A549 (cell line): ENCODE results near the gene TSEN34. TPM values are rescaled to one million over a fixed set of nuclear protein-coding genes. Genes with fewer than 3 reads are reported as not detected.
A peak's percentile ranks its signal among the peaks of the same experiment; 100 is the strongest.
"Not testable (repeated sequence)": the region's sequence is repeated elsewhere in the genome, so short reads cannot be mapped to it uniquely, and the experiment has no call there.

ENCODE experiments used
- ATAC-seq, 2 experiments: fragments of 200-7000 bp in 1 of 2; fragments of >200 bp in 1 of 2; cut with Nextera tagmentation in 1 of 2; cut with Tn5 transposase in 1 of 2; 3 replicates each; pipeline versions ENCODE4 v1.8.0 to v1.9.1; 2018 to 2020; ENCODE audit warnings: mild to moderate bottlenecking in 1 of 2, moderate library complexity in 1 of 2
- CTCF ChIA-PET: fragments of 300-600 bp; sonication (Branson Sonifier 250); formaldehyde crosslinking; extraction: SDS; loops from one replicate; lab custom pipeline; 2021; ENCODE audit warnings: antibody characterized with exemption, inconsistent platforms; lab: Yijun Ruan, JAX
- POLR2A ChIA-PET: fragments of 350-600 bp; formaldehyde crosslinking; extraction: SDS; loops from one replicate; lab custom pipeline; 2021; ENCODE audit warnings: antibody characterized with exemption, inconsistent platforms; lab: Yijun Ruan, JAX
- DNase-seq, 2 experiments: peaks; one replicate each; pipeline versions ENCODE4 v3.0.0 to v3.0.0-alpha.2; 2011 to 2016; ENCODE audit warnings: low read depth in 1 of 2, low spot score in 1 of 2
- FAIRE-seq: peaks from 2 replicates; lab custom pipeline; 2011; peaks lifted over from hg19 to GRCh38; lab: Jason Lieb, UNC
- H3K27ac ChIP-seq, 2 experiments: fragments of >200 bp; sonication (Bioruptor Twin); formaldehyde crosslinking; 3 replicates each; pipeline ENCODE4 v1.5.1; 2016 to 2017
- H3K4me1 ChIP-seq: fragments of >200 bp; sonication (Bioruptor Twin); formaldehyde crosslinking; 3 replicates; pipeline ENCODE4 v1.6.1; 2016
- H3K4me2 ChIP-seq: fragments of >200 bp; sonication (Bioruptor Twin); formaldehyde crosslinking; 3 replicates; pipeline ENCODE4 v1.6.1; 2016
- H3K4me3 ChIP-seq: fragments of >200 bp; sonication (Bioruptor Twin); formaldehyde crosslinking; 3 replicates; pipeline ENCODE4 v1.5.1; 2016
- H3K9me3 ChIP-seq: fragments of >200 bp; sonication (Bioruptor Twin); formaldehyde crosslinking; 3 replicates; pipeline ENCODE4 v1.6.1; 2016
- BCL3 ChIP-seq: fragments of >200 bp; sonication (Bioruptor Twin); formaldehyde crosslinking; IDR thresholded peaks from 3 replicates; pipeline ENCODE4 v1.6.1; 2016
- E2F6 ChIP-seq: IDR thresholded peaks from 2 replicates; pipeline ENCODE4 v1.6.1; 2012; ENCODE audit warnings: low read depth, borderline replicate concordance
- FOXS1 ChIP-seq: fragments of 250-450 bp; sonication (Bioruptor Pico); IDR thresholded peaks from 2 replicates; pipeline ENCODE4 v1.5.0; 2020; ENCODE audit warnings: mild to moderate bottlenecking, moderate library complexity
- HOXA7 ChIP-seq: fragments of 250-450 bp; sonication (Bioruptor Pico); IDR thresholded peaks from 2 replicates; pipeline ENCODE4 v1.5.0; 2020; ENCODE audit warnings: mild to moderate bottlenecking, moderate library complexity
- HOXB13 ChIP-seq: fragments of 250-450 bp; sonication (Bioruptor Pico); IDR thresholded peaks from 2 replicates; pipeline ENCODE4 v1.5.0; 2020; ENCODE audit warnings: low read depth, mild to moderate bottlenecking, moderate library complexity
- JUN ChIP-seq, 2 experiments: fragments of >200 bp; sonication (Bioruptor Twin); formaldehyde crosslinking; IDR thresholded peaks; 2 replicates in 1 of 2; 3 replicates in 1 of 2; pipeline ENCODE4 v1.6.1; 2016 to 2017
- KDM1A ChIP-seq: fragments of 200-600 bp; sonication (generic); IDR thresholded peaks from 2 replicates; pipeline ENCODE4 v1.6.1; 2016; ENCODE audit warnings: low read depth, mild to moderate bottlenecking
- MAX ChIP-seq: IDR thresholded peaks from 2 replicates; pipeline ENCODE4 v1.6.1; 2012
- POLR2AphosphoS2 ChIP-seq: conservative IDR thresholded peaks from 2 replicates; pipeline ENCODE4 v1.6.1; 2012; ENCODE audit warnings: low read length, improper control_type of control experiment, inconsistent platforms
- TFCP2L1 ChIP-seq: fragments of 250-450 bp; sonication (Bioruptor Pico); IDR thresholded peaks from 2 replicates; pipeline ENCODE4 v1.5.0; 2021; ENCODE audit warnings: mild to moderate bottlenecking
- WGBS: methylation state at CpG from one replicate; pipeline ENCODE4 v1.1.6; 2017; ENCODE audit errors: missing lambda C conversion rate; 5-methylcytosine and 5-hydroxymethylcytosine counted together
- polyA plus RNA-seq, 4 experiments: library from polyadenylated mRNA; depleted of rRNA in 3 of 4; stranded (reverse); fragments of >200 nt; fragmentation: RNase III in 1 of 4; extraction: RNeasy Plus Mini Kit Qiagen cat#74134 plus additional on column Dnase treatment in 1 of 4; gene quantifications; 2 replicates in 3 of 4; 3 replicates in 1 of 4; pipeline ENCODE4 v1.2.3, GENCODE V29; 2011 to 2017

The TSEN34 gene
- polyA plus RNA-seq, 2 of the 4 experiments (the other 2 are of a cell fraction): 53.4 to 90.9 TPM

GRCh38 chr19:54204767-54205468, 13.8 kb downstream of the TSEN34 start:
- FAIRE-seq (no peak), ATAC-seq (no peak), DNase-seq (no peak)
- TF ChIP-seq POLR2AphosphoS2: peak; percentile 66; the same call in 1 of the 2 replicates
- no peak for TF ChIP-seq BCL3
- 0 out of 2 replicates have a peak, but pooled peaks have one; percentile 31 for TF ChIP-seq TFCP2L1
- peak; percentile 45; the same call in 1 of the 2 replicates for TF ChIP-seq HOXA7 (CRISPR knock-in tag)
- peak in 1 of 2 experiments; percentile 21; a peak in 1 of 5 replicates for TF ChIP-seq JUN (IDR thresholded peaks at IDR 0.05)
- Histone ChIP-seq H3K4me2 (peak overlapping the region; percentile 93), H3K9me3 (no peaks in the 10 kb centered on the region), H3K27ac (no peak overlapping the region), H3K4me3 (no peak overlapping the region), H3K4me1 (peaks cover 81% of the 10 kb centered on the region)
- WGBS: 85% methylated on average over 4 of the region's 4 CpGs
- ChIA-PET CTCF (interaction anchor here (0.6 to 2.6 kb wide), 4 partner anchors 12 to 36 kb away, joined by 3 to 9 read pairs (median 3); partner anchors contain the start of gene MBOAT7), POLR2A (interaction anchor here (0.6 to 5.0 kb wide), 2 partner anchors 14 to 135 kb away, joined by 4 to 55 read pairs; partner anchors contain the start of genes MBOAT7 and TSEN34)

- FAIRE-seq (no peak), ATAC-seq (no peak), DNase-seq (no peak)
- H3K4me3 ChIP-seq: no peak overlapping the region
- H3K4me2 ChIP-seq: peak overlapping the region; percentile 93
- H3K4me1 ChIP-seq: peaks cover 93% of the 10 kb centered on the region
- no peak for TF ChIP-seq FOXS1 (CRISPR knock-in tag)
- TF ChIP-seq HOXB13 (CRISPR knock-in tag): no peak
- peak in 1 of 2 experiments; percentile 28; a peak in 2 of 5 replicates for TF ChIP-seq JUN (IDR thresholded peaks at IDR 0.05)
- 91% methylated on average over 27 of the region's 27 CpGs for WGBS
- no peaks in the 10 kb centered on the region for H3K9me3 ChIP-seq
- ChIA-PET POLR2A (interaction anchor here (5.0 kb wide), 1 partner anchor 16 kb away, joined by 55 read pairs; the partner anchor contains the start of genes MBOAT7 and TSEN34), CTCF (interaction anchor here (0.9 to 2.6 kb wide), 3 partner anchors 11 to 38 kb away, joined by 4 to 9 read pairs (median 8); no protein-coding TSS in a partner anchor)
- no peak overlapping the region for H3K27ac ChIP-seq
Measured at GRCh38 chr19:54206030-54206830, 15.1 kb downstream of the TSEN34 start.

GRCh38 chr19:54206831-54207177, 15.7 kb downstream of the TSEN34 start:
- Histone ChIP-seq H3K9me3 (no peaks in the 10 kb centered on the region), H3K4me2 (peak overlapping the region; percentile 93; the same call in 2 of the 3 replicates), H3K4me1 (peaks cover 95% of the 10 kb centered on the region), H3K27ac (no peak overlapping the region), H3K4me3 (no peak overlapping the region)
- no peak for DNase-seq
- TF ChIP-seq KDM1A: no peak
- TF ChIP-seq E2F6: no peak
- no peak for TF ChIP-seq BCL3
- TF ChIP-seq MAX: 0 out of 2 replicates have a peak, but pooled peaks have one; percentile 26
- 78% methylated on average over 13 of the region's 13 CpGs for WGBS
- ChIA-PET CTCF (interaction anchor here (0.9 to 2.6 kb wide), 3 partner anchors 11 to 38 kb away, joined by 4 to 9 read pairs (median 8); no protein-coding TSS in a partner anchor), POLR2A (interaction anchor here (5.0 kb wide), 1 partner anchor 16 kb away, joined by 55 read pairs; the partner anchor contains the start of genes MBOAT7 and TSEN34)
- FAIRE-seq: no peak
- ATAC-seq: no peak

GRCh38 chr19:54207193-54207592, 16.1 kb downstream of the TSEN34 start:
- H3K4me3 ChIP-seq, ATAC-seq, H3K9me3 ChIP-seq, H3K27ac ChIP-seq, FAIRE-seq, DNase-seq: not testable (repeated sequence)
- Histone ChIP-seq H3K4me2 (peak overlapping the region; percentile 93), H3K4me1 (peaks cover 92% of the 10 kb centered on the region)
- 90% methylated on average over 23 of the region's 23 CpGs for WGBS
- CTCF ChIA-PET: interaction anchor here (0.9 to 2.6 kb wide), 3 partner anchors 12 to 39 kb away, joined by 4 to 9 read pairs (median 8); no protein-coding TSS in a partner anchor
- POLR2A ChIA-PET: interaction anchor here (5.0 kb wide), 1 partner anchor 17 kb away, joined by 55 read pairs; the partner anchor contains the start of genes MBOAT7 and TSEN34
